Right atrium auricular region (tissue), 2 donors: ENCODE measurements around the gene TTLL5. TPM values are rescaled to one million over a fixed set of nuclear protein-coding genes. Genes with fewer than 3 reads are reported as not detected.
A peak's percentile ranks its signal among the peaks of the same experiment; 100 is the strongest.

ENCODE experiments used
- DNase-seq: peaks from one replicate; pipeline ENCODE4 v3.0.0-alpha.2; 2019; ENCODE audit warnings: low spot score
- H3K27ac ChIP-seq, 2 donors: fragments of 200-600 bp; sonication (generic); 1 replicate in 1 of 2; 2 replicates in 1 of 2; pipeline ENCODE4 v1.5.1; 2016 to 2019
- H3K27me3 ChIP-seq, 2 donors: fragments of 200-600 bp; sonication (generic); one replicate each; pipeline versions ENCODE4 v1.5.1 to v1.6.0; 2017 to 2019
- H3K36me3 ChIP-seq: fragments of 200-600 bp; sonication (generic); one replicate; pipeline ENCODE4 v1.5.1; 2016
- H3K4me1 ChIP-seq, 2 donors: fragments of 200-600 bp; sonication (generic); one replicate each; pipeline versions ENCODE4 v1.5.1 to v1.6.0; 2017 to 2019
- H3K4me3 ChIP-seq, 2 donors: fragments of 200-600 bp; sonication (generic); 1 replicate in 1 of 2; 2 replicates in 1 of 2; pipeline ENCODE4 v1.5.1; 2017 to 2019; ENCODE audit warnings: mild to moderate bottlenecking in 1 of 2, moderate library complexity in 1 of 2
- H3K9me3 ChIP-seq, 2 donors: fragments of 200-600 bp; sonication (generic); one replicate each; pipeline ENCODE4 v1.5.1; 2019
- total RNA-seq, 2 donors: library from RNA; depleted of rRNA; stranded (reverse); fragments of >200 nt; gene quantifications; one replicate each; pipeline ENCODE4 v1.1.0, GENCODE V29; 2016
- TF ChIP-seq, protein P1 (sequence below), 2 donors: fragments of 200-600 bp; sonication (generic); IDR thresholded peaks; one replicate each; pipeline ENCODE4 v1.5.1; 2019; ENCODE audit warnings: antibody characterized with exemption in 2 of 2

The TTLL5 gene
- total RNA-seq, 2 donors from 2014 or later = 15.3 to 22.6 TPM

GRCh38 chr14:75709207-75709812 lies 48.3 kb downstream of the TTLL5 start:
- DNase-seq = peak; percentile 87
- H3K27me3 ChIP-seq = no peaks in the 10 kb centered on the region
- TF ChIP-seq, protein P1, sequence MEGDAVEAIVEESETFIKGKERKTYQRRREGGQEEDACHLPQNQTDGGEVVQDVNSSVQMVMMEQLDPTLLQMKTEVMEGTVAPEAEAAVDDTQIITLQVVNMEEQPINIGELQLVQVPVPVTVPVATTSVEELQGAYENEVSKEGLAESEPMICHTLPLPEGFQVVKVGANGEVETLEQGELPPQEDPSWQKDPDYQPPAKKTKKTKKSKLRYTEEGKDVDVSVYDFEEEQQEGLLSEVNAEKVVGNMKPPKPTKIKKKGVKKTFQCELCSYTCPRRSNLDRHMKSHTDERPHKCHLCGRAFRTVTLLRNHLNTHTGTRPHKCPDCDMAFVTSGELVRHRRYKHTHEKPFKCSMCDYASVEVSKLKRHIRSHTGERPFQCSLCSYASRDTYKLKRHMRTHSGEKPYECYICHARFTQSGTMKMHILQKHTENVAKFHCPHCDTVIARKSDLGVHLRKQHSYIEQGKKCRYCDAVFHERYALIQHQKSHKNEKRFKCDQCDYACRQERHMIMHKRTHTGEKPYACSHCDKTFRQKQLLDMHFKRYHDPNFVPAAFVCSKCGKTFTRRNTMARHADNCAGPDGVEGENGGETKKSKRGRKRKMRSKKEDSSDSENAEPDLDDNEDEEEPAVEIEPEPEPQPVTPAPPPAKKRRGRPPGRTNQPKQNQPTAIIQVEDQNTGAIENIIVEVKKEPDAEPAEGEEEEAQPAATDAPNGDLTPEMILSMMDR (IDR thresholded peaks at IDR 0.05) = peak; percentile 71 to 83
- H3K4me1 ChIP-seq = peaks cover 0 to 14% of the 10 kb centered on the region in 2 donors
- no peak overlapping the region for H3K27ac ChIP-seq
- no peaks in the 10 kb centered on the region for H3K36me3 ChIP-seq
- H3K4me3 ChIP-seq = no peak overlapping the region
- no peaks in the 10 kb centered on the region for H3K9me3 ChIP-seq

- peak overlapping the region; percentile 73 to 82 for H3K27ac ChIP-seq
- no peaks in the 10 kb centered on the region for H3K27me3 ChIP-seq
- H3K9me3 ChIP-seq = no peaks in the 10 kb centered on the region
- TF ChIP-seq, protein P1 (IDR thresholded peaks at IDR 0.05) = peak; percentile 49 to 85
- H3K4me1 ChIP-seq = peaks cover 0 to 14% of the 10 kb centered on the region in 2 donors
- no peaks in the 10 kb centered on the region for H3K36me3 ChIP-seq
- no peak for DNase-seq
- no peak overlapping the region for H3K4me3 ChIP-seq
Measured at GRCh38 chr14:75711105-75711795, 50.2 kb downstream of the TTLL5 start.

DNA sequence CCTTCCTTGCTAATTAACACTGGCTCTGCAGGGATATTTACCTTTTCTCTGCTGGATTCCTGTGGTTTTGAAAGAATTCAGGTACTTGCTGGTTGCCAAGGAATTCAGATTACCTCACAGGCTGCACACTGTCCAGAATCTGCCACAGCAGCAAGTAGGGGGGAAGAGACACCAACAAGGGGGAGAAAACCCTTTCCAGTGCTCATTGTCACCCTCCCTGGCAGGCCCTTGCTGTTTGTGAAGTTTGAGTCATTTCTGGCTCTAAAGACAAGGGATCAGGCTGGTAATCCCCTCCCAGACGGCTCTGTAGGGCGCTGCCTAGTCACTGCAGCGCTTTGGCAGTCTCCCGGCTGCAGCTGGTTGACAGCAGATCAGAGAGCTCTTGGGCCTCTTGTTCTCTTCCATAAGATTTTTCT lies 50.8 kb downstream of the TTLL5 start:
- TF ChIP-seq, protein P1 (IDR thresholded peaks at IDR 0.05) = no peak
- peak; percentile 67 for DNase-seq
- H3K27me3 ChIP-seq = no peaks in the 10 kb centered on the region
- H3K36me3 ChIP-seq = no peaks in the 10 kb centered on the region
- H3K4me1 ChIP-seq = peaks cover 0 to 14% of the 10 kb centered on the region in 2 donors
- no peak overlapping the region for H3K4me3 ChIP-seq
- no peaks in the 10 kb centered on the region for H3K9me3 ChIP-seq
- H3K27ac ChIP-seq = peak overlapping the region; percentile 73 to 82

DNA sequence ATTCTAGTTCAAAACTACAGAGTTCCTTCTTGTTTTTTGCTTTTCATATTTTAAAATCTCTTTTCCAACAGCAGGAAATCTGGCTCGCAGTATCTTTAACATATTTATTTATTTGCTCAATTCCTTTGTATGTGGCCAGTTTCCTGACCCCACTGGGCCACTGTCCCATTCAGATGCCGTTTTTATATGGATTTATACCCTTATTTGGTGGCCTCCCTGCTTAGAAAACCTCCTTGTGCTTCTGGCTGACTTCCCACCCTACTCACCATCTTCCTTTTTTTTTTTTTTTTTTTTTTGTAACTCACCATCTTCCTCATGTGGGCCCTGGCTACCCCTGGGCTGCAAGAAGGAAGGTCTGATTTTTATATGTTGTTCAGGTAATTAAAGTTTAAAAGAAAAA lies 53.9 kb downstream of the TTLL5 start:
- Histone ChIP-seq H3K36me3 (no peaks in the 10 kb centered on the region), H3K9me3 (no peaks in the 10 kb centered on the region), H3K4me3 (no peak overlapping the region), H3K27ac (no peak overlapping the region), H3K4me1 (peaks cover 0 to 14% of the 10 kb centered on the region in 2 donors), H3K27me3 (no peaks in the 10 kb centered on the region)
- DNase-seq = no peak
- TF ChIP-seq, protein P1 (IDR thresholded peaks at IDR 0.05) = no peak

GRCh38 chr14:75715926-75716780 lies 55.1 kb downstream of the TTLL5 start:
- DNase-seq = no peak
- TF ChIP-seq, protein P1 (IDR thresholded peaks at IDR 0.05) = no peak
- H3K9me3 ChIP-seq = no peaks in the 10 kb centered on the region
- H3K4me1 ChIP-seq = peaks cover 0 to 25% of the 10 kb centered on the region in 2 donors
- H3K36me3 ChIP-seq = no peaks in the 10 kb centered on the region
- H3K27ac ChIP-seq = peak overlapping the region in 1 of 2 donors; percentile 11
- no peak overlapping the region for H3K4me3 ChIP-seq
- no peaks in the 10 kb centered on the region for H3K27me3 ChIP-seq
